Prostate gland (tissue), 2 donors: Measurements from ENCODE around the gene KCNE5. TPM values are rescaled to one million over a fixed set of nuclear protein-coding genes. Genes with fewer than 3 reads are reported as not detected.
"Not testable (repeated sequence)": the region's sequence is repeated elsewhere in the genome, so short reads cannot be mapped to it uniquely, and the experiment has no call there.

Experiments
- DNase-seq: peaks from one replicate; pipeline ENCODE4 v3.0.0-alpha.2; 2019; ENCODE audit warnings: low spot score
- H3K27ac ChIP-seq, 2 donors: fragments of 200-600 bp; sonication (generic); 2 replicates each; pipeline ENCODE4 v1.5.1; 2017 to 2019
- H3K27me3 ChIP-seq: fragments of 200-600 bp; sonication (generic); replicated peaks from 2 replicates; pipeline ENCODE4 v1.5.1; 2019; ENCODE audit not compliant: insufficient read depth
- H3K36me3 ChIP-seq, 2 donors: fragments of 200-600 bp; sonication (generic); 1 replicate in 1 of 2; 2 replicates in 1 of 2; pipeline versions ENCODE4 v1.5.1 to v1.8.1; 2017 to 2019
- H3K4me1 ChIP-seq: fragments of 200-600 bp; sonication (generic); replicated peaks from 2 replicates; pipeline ENCODE4 v1.5.1; 2019
- H3K4me3 ChIP-seq, 2 donors: fragments of 200-600 bp; sonication (generic); 2 replicates each; pipeline ENCODE4 v1.5.1; 2017 to 2019
- H3K9me3 ChIP-seq: fragments of 200-600 bp; sonication (generic); 2 replicates; pipeline ENCODE4 v1.5.1; 2017
- POLR2A ChIP-seq: fragments of 450-650 bp; IDR thresholded peaks from one replicate; pipeline ENCODE4 v1.6.1; 2016; ENCODE audit warnings: antibody characterized with exemption, mild to moderate bottlenecking
- POLR2AphosphoS5 ChIP-seq: sonication (generic); formaldehyde crosslinking; IDR thresholded peaks from one replicate; pipeline ENCODE4 v1.6.1; 2017; ENCODE audit warnings: antibody characterized with exemption
- WGBS: methylation state at CpG from one replicate; pipeline ENCODE4 v1.1.5; 2018; 5-methylcytosine and 5-hydroxymethylcytosine counted together
- intact Hi-C: fragments of 100-400 bp; cut with DNase I; formaldehyde crosslinking; loops from one replicate; pipeline ENCODE4 v1.14.2; 2022
- small RNA-seq, 2 donors: library from RNA; depleted of rRNA; stranded (forward); fragments of <200 nt; gene quantifications; one replicate each; pipeline ENCODE3, GENCODE V24; 2016
- total RNA-seq, 2 donors: library from RNA; depleted of rRNA; stranded (reverse); fragments of >200 nt; gene quantifications; one replicate each; pipeline ENCODE4 v1.1.0, GENCODE V29; 2016
- TF ChIP-seq, protein P1 (sequence below), 4 experiments: fragments of 200-600 bp in 2 of 4; fragments of 450-650 bp in 2 of 4; sonication (generic) in 2 of 4; IDR thresholded peaks; 1 replicate in 3 of 4; 2 replicates in 1 of 4; pipeline ENCODE4 v1.5.1; 2016 to 2019; ENCODE audit warnings: antibody characterized with exemption in 4 of 4, mild to moderate bottlenecking in 2 of 4, moderate library complexity in 2 of 4

The KCNE5 gene
- total RNA-seq, 2 donors from 2014 or later = not detected

DNA sequence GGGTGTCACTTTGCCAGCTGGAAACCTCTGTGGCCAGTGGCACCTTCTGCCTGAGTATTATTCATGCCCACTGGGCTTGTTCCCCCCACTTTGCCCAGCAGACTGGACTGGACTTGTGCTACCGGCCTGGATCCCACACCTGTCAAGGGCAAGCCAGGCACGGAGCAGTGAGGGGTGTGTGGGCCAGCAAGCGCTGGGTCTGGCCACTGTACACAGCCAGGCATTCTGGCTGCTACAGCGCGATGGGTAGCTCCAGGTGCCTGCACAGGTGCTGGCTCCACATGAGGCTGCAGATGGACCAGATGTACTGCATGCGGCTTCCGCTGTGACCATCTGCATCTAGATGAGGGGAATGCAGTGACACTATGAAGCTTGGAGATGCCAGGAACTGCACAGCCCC lies 39.5 kb downstream of the KCNE5 start:
- H3K27me3 ChIP-seq = no peaks in the 10 kb centered on the region
- H3K36me3 ChIP-seq = no peaks in the 10 kb centered on the region

GRCh38 chrX:109578916-109579315 lies 46.1 kb downstream of the KCNE5 start:
- Histone ChIP-seq H3K4me3 (no peak overlapping the region), H3K9me3 (no peaks in the 10 kb centered on the region), H3K4me1 (no peaks in the 10 kb centered on the region), H3K27ac (no peak overlapping the region), H3K27me3 (no peaks in the 10 kb centered on the region), H3K36me3 (no peaks in the 10 kb centered on the region)
- WGBS = 75% methylated on average over 1 of the region's 1 CpG
- intact Hi-C loops = no loop called here
- no peak for DNase-seq
- TF ChIP-seq POLR2AphosphoS5 (no peak), POLR2A (no peak)
- TF ChIP-seq, protein P1, sequence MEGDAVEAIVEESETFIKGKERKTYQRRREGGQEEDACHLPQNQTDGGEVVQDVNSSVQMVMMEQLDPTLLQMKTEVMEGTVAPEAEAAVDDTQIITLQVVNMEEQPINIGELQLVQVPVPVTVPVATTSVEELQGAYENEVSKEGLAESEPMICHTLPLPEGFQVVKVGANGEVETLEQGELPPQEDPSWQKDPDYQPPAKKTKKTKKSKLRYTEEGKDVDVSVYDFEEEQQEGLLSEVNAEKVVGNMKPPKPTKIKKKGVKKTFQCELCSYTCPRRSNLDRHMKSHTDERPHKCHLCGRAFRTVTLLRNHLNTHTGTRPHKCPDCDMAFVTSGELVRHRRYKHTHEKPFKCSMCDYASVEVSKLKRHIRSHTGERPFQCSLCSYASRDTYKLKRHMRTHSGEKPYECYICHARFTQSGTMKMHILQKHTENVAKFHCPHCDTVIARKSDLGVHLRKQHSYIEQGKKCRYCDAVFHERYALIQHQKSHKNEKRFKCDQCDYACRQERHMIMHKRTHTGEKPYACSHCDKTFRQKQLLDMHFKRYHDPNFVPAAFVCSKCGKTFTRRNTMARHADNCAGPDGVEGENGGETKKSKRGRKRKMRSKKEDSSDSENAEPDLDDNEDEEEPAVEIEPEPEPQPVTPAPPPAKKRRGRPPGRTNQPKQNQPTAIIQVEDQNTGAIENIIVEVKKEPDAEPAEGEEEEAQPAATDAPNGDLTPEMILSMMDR (IDR thresholded peaks at IDR 0.05) = no peak

More for the DNA sequence above, 39.5 kb downstream of the KCNE5 start:
- H3K4me3 ChIP-seq = no peak overlapping the region
- no peak for TF ChIP-seq POLR2A
- no peak for TF ChIP-seq POLR2AphosphoS5
- TF ChIP-seq, protein P1 (IDR thresholded peaks at IDR 0.05) = no peak
- H3K9me3 ChIP-seq = no peaks in the 10 kb centered on the region
- no peaks in the 10 kb centered on the region for H3K4me1 ChIP-seq
- DNase-seq = no peak
- H3K27ac ChIP-seq = no peak overlapping the region
- intact Hi-C loops = no loop called here
- 90% methylated on average over 2 of the region's 7 CpGs for WGBS

- no peaks in the 10 kb centered on the region for H3K9me3 ChIP-seq
- H3K4me3 ChIP-seq = no peak overlapping the region
- TF ChIP-seq POLR2AphosphoS5 (no peak), POLR2A (no peak)
- TF ChIP-seq, protein P1 (IDR thresholded peaks at IDR 0.05) = no peak
- no peaks in the 10 kb centered on the region for H3K27me3 ChIP-seq
- DNase-seq = no peak
- 89% methylated on average over 2 of the region's 2 CpGs for WGBS
- intact Hi-C loops = no loop called here
- H3K27ac ChIP-seq = no peak overlapping the region
- no peaks in the 10 kb centered on the region for H3K36me3 ChIP-seq
- no peaks in the 10 kb centered on the region for H3K4me1 ChIP-seq
These were observed 47.9 kb downstream of the KCNE5 start for GRCh38 chrX:109577055-109577454.

GRCh38 chrX:109576083-109576482 lies 48.9 kb downstream of the KCNE5 start:
- H3K36me3 ChIP-seq, DNase-seq, intact Hi-C loops, H3K9me3 ChIP-seq, H3K4me1 ChIP-seq, H3K4me3 ChIP-seq, H3K27ac ChIP-seq, H3K27me3 ChIP-seq: not testable (repeated sequence)
- 70% methylated on average over 4 of the region's 4 CpGs for WGBS

Small RNA genes within 50 kb of the gene (small RNA-seq; reads per million reads assigned to genes)
- gene AL118496.2 = 0 reads per million in 2 donors

Other genes with a start within 250 kb of the KCNE5 start
- gene GUCY2F, start 143.1 kb downstream of the KCNE5 start, total RNA-seq = not detected
- 10 to 100 TPM; 11.0 to 55.2 TPM for gene NXT2, start 88.3 kb downstream of the KCNE5 start, total RNA-seq
- 100 to 1,000 TPM in 1 of 2 donors, 10 to 100 TPM in 1; 22.9 to 118 TPM for gene ACSL4, start 108.1 kb upstream of the KCNE5 start, total RNA-seq